BLaER1 treated with 17β-estradiol and CSF1 and Interleukin-3, amounts not matched to agents 10 nM and 100 nM (cell line): ENCODE results near the gene MSLN.
"Not testable (repeated sequence)": the region's sequence is repeated elsewhere in the genome, so short reads cannot be mapped to it uniquely, and the experiment has no call there.

Experiments
- H3K27ac ChIP-seq, 11 experiments: shearing (Covaris generic); formaldehyde crosslinking; 2 replicates each; pipeline ENCODE4 v1.8.1; 2022
- H3K27me3 ChIP-seq, 11 experiments: shearing (Covaris generic); formaldehyde crosslinking; 2 replicates each; pipeline ENCODE4 v1.8.1; 2022
- H3K36me3 ChIP-seq, 11 experiments: shearing (Covaris generic); formaldehyde crosslinking; 2 replicates each; pipeline ENCODE4 v1.8.1; 2022
- H3K4me1 ChIP-seq, 10 experiments: shearing (Covaris generic); formaldehyde crosslinking; 2 replicates each; pipeline ENCODE4 v1.8.1; 2022
- H3K4me2 ChIP-seq, 11 experiments: shearing (Covaris generic); formaldehyde crosslinking; 2 replicates each; pipeline ENCODE4 v1.8.1; 2022
- H3K4me3 ChIP-seq, 10 experiments: shearing (Covaris generic); formaldehyde crosslinking; 2 replicates each; pipeline ENCODE4 v1.8.1; 2022
- H3K9ac ChIP-seq, 11 experiments: shearing (Covaris generic); formaldehyde crosslinking; 2 replicates each; pipeline ENCODE4 v1.8.1; 2022
- H3K9me3 ChIP-seq, 11 experiments: shearing (Covaris generic); formaldehyde crosslinking; replicated peaks in 1 of 11; 2 replicates each; pipeline ENCODE4 v1.8.1; 2022
- H4K20me1 ChIP-seq, 11 experiments: shearing (Covaris generic); formaldehyde crosslinking; 2 replicates each; pipeline ENCODE4 v1.8.1; 2022
- Cebpa-rat ChIP-seq, 11 experiments: shearing (Covaris generic); IDR thresholded peaks; 2 replicates each; pipeline ENCODE4 v1.8.1; 2022

Gene MSLN

DNA sequence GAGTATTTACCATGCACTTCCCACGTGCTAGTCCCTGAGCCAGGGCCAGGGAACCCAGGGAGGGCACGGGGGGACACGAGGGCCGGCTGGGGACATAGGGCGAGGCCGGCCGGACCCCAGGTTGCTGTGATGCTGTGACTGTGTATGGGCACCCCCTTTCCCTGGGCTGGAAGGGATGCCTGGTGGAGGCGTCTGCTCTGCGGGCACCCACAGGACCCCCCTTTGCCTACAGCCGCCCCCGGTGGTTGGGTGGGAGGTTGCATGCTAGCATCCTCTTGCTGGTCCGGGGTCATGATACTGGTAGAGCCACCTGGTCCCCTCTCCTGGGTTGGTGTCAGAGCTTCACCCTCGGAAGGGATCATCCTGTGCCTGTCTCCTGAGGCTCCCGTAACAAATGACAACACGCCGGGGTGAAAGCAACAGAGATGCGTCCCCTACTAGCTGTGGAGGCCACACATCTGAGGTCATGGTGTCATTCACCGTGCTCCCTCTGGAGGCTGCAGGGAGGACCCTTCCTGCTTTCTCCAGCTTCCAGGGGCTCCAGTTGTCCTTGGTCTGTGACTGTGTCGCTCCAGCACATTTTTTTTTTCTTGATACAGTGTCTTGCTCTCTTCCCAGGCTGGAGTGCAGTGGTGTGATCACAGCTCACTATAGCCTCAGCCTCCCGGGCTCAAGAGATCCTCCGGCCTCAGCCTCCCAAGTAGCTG, 16.6 kb upstream of the MSLN start:
- Histone ChIP-seq H4K20me1 (peaks cover 0 to 6% (median 0%) of the 10 kb centered on the region in 11 experiments; a peak in 2 of 22 replicates), H3K4me3 (no peak overlapping the region), H3K4me1 (peaks cover 12 to 30% (median 22%) of the 10 kb centered on the region in 10 experiments), H3K36me3 (0 out of 22 replicates have a peak, but pooled peaks cover 0 to 5% (median 0%) of the 10 kb centered on the region in 11 experiments), H3K9me3 (no peaks in the 10 kb centered on the region), H3K27me3 (no peaks in the 10 kb centered on the region), H3K4me2 (no peak overlapping the region), H3K27ac (no peak overlapping the region), H3K9ac (no peak overlapping the region)
- TF ChIP-seq Cebpa-rat (IDR thresholded peaks at IDR 0.05): no peak

DNA sequence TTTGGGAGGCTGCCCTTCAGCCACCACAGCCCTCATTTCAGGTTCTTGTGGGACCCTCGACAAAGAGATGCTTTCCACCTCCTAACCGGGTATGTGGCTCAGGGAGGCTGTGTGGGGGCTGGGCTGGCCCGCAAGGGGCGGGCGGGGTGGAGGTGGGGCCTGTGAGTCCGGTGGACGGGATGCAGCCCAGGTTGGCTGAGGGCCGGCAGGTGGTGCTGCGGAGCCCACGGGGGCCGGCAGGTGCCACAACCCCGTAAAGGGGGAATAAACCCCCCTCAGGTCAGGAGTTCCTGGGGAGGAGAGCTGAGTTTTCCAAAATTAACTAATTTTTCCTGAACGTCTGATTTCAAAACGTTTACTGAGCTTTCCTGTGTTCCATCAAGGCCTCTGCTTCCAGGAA, 14.8 kb upstream of the MSLN start:
- no peak overlapping the region for H3K4me3 ChIP-seq
- H3K4me2 ChIP-seq: no peak overlapping the region
- peaks cover 0 to 15% (median 7%) of the 10 kb centered on the region in 10 experiments; a peak in 16 of 20 replicates for H3K4me1 ChIP-seq
- H3K9ac ChIP-seq: no peak overlapping the region
- no peak overlapping the region for H3K27ac ChIP-seq
- no peaks in the 10 kb centered on the region for H3K36me3 ChIP-seq
- H4K20me1 ChIP-seq: no peaks in the 10 kb centered on the region
- no peaks in the 10 kb centered on the region for H3K27me3 ChIP-seq
- no peak for TF ChIP-seq Cebpa-rat (IDR thresholded peaks at IDR 0.05)
- no peaks in the 10 kb centered on the region for H3K9me3 ChIP-seq

DNA sequence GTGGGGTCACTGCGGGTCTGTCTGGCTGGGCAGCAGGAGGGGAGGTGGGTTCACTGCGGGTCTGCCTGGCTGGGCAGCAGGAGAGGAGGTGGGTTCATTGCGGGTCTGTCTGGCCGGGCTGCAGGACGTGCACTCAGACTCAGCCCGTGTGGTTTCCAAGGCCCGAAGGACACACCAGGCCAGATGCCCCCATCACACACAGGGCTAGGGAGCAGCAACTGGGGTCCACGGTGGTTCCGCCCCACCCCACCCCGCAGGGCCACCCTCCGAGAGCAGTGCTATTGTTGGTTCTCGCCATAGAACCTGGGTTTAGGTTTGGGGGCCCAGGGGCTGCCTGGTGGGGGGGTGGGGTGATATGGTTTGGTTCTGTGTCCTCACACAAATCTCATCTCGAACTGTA, 13.9 kb upstream of the MSLN start:
- Histone ChIP-seq H3K9ac (no peak overlapping the region), H3K4me1 (peaks cover 0 to 10% (median 2%) of the 10 kb centered on the region in 10 experiments; a peak in 9 of 20 replicates), H3K4me3 (no peak overlapping the region), H3K27ac (no peak overlapping the region), H3K4me2 (no peak overlapping the region), H3K36me3 (no peaks in the 10 kb centered on the region), H4K20me1 (no peaks in the 10 kb centered on the region), H3K27me3 (no peaks in the 10 kb centered on the region), H3K9me3 (no peaks in the 10 kb centered on the region)
- TF ChIP-seq Cebpa-rat (IDR thresholded peaks at IDR 0.05): no peak

DNA sequence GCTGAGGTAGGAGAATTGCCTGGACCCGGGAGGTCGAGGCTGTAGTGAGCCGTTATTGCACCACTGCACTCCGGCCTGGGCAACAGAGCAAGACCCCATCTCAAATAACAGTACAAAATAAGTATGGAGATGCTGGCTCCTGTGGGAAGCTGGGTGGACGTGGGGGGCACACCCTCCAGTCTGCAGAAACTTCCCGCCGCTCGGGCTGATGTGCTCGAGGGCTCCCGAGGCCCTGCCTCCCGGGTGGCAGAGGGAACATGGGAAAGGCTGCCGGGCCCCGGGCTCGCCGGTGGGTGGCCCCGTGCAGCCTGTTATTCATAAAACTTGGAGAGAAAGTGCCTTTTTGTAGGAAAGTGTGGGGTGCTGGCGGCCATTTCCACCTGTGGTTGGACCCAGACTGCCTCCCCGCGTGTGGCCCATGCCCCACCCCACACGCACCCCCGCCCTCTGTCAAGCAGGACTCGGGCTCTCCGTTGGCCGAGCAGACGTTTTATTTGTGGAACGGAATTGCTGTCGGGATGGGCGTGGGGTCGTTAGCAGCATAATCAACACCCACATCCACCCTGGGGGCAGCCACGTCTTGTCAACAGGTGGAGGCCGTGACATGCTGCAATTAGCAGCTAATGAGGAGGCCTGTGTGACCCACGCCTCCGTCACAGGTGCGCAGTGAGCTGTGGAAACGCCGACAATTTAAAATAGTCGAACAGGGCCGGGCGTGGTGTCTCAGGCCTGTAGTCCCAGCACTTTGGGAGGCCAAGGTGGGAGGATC, 12.4 kb upstream of the MSLN start:
- no peak overlapping the region for H3K4me3 ChIP-seq
- no peaks in the 10 kb centered on the region for H3K36me3 ChIP-seq
- peaks cover 0 to 15% (median 0%) of the 10 kb centered on the region in 10 experiments; a peak in 8 of 20 replicates for H3K4me1 ChIP-seq
- no peak overlapping the region for H3K4me2 ChIP-seq
- no peak overlapping the region for H3K9ac ChIP-seq
- no peak for TF ChIP-seq Cebpa-rat (IDR thresholded peaks at IDR 0.05)
- no peaks in the 10 kb centered on the region for H3K9me3 ChIP-seq
- H4K20me1 ChIP-seq: no peaks in the 10 kb centered on the region
- no peak overlapping the region for H3K27ac ChIP-seq
- H3K27me3 ChIP-seq: no peaks in the 10 kb centered on the region

DNA sequence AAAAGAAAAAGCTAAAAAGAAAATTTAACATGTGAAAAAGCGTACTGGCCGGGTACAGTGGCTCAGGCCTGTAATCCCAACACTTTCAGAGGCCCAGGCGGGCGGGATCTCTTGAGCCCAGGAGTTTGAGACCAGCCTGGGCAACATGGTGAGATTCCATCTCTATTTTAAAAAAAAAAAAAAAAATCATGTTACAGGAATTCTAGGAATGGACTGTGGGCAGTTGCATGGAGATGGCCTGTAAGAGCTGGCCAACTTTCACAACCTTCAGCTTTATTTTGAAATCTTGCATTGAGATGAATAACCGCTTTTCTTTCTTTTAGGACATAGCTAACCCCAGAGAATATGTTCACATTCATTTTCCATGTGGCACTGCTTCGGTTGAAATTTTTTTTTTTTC, 11.5 kb upstream of the MSLN start:
- H3K27me3 ChIP-seq: no peaks in the 10 kb centered on the region
- H3K4me1 ChIP-seq: peaks cover 0 to 24% (median 3%) of the 10 kb centered on the region in 10 experiments; a peak in 10 of 20 replicates
- H4K20me1 ChIP-seq: no peaks in the 10 kb centered on the region
- H3K9me3 ChIP-seq: no peaks in the 10 kb centered on the region
- H3K4me2 ChIP-seq: no peak overlapping the region
- no peak for TF ChIP-seq Cebpa-rat (IDR thresholded peaks at IDR 0.05)
- H3K4me3 ChIP-seq: no peak overlapping the region
- H3K9ac ChIP-seq: no peak overlapping the region
- H3K27ac ChIP-seq: no peak overlapping the region
- no peaks in the 10 kb centered on the region for H3K36me3 ChIP-seq

DNA sequence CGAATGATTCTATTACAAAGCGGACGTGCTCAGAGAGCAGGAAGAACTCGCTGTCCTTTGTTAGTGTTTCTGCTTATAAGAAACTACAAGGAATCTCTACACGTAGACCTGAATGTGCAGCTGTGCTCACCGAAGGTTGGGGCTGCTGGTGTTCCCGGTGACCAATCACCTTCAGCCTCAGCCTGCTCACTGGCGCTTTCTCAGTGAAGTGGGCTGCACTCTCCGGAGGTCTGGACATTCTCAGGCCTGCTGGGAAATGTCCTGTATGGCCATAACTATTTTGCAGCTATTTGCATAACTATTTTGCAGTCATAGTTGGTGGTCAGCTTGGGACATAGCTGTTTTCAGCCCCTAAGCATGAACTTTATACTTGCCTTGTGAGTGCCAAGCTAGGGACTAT, 10.0 kb upstream of the MSLN start:
- H3K27ac ChIP-seq: no peak overlapping the region
- peaks cover 6 to 39% (median 13%) of the 10 kb centered on the region in 10 experiments; a peak in 17 of 20 replicates for H3K4me1 ChIP-seq
- no peaks in the 10 kb centered on the region for H3K27me3 ChIP-seq
- no peaks in the 10 kb centered on the region for H3K9me3 ChIP-seq
- TF ChIP-seq Cebpa-rat (IDR thresholded peaks at IDR 0.05): no peak
- no peak overlapping the region for H3K4me2 ChIP-seq
- no peak overlapping the region for H3K4me3 ChIP-seq
- no peaks in the 10 kb centered on the region for H3K36me3 ChIP-seq
- H4K20me1 ChIP-seq: no peaks in the 10 kb centered on the region
- H3K9ac ChIP-seq: no peak overlapping the region

DNA sequence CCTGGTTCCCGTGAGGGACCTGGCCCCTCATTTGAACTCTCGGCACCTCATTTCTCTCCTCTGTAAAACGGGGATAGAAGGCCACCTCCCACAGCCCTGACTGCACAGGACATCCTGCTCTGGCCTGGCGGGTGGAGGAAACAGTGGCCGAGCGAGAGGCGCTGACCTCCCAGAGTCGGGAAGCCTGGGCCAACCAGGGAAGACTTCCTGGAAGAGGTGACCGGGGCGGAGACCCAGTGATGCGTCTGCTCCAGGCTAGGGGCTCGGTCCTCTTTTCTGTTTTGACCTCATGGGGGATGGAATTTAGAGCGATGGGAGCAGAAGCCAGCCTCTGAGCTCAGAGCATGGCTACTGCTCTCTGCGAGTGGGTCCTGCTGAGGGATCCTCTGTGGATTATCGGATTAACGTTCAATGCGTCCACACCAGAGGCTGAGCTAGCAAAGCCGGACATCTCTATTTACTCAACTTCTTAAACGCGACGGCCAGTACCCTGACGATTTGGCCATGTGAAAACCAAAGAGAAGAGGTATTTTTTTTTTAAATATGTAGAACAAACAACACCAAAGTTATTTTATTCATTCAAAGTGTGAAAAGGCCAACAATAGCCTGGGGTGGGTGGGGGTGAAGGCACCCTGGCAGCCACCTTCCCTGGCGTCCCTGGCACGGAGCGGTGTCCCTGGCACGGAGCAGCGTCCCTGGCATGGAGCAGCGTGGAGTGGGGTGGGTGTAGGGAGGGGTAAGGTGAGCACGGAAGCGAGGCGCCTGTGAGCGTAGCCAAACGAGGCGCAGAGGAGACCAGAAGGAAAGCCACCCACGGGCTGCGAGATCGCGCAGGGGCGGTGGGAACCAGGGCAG, 9.2 kb upstream of the MSLN start:
- Histone ChIP-seq H3K4me2 (peak overlapping the region in 2 of 11 experiments; percentile 37 to 48; a peak in 3 of 22 replicates), H4K20me1 (no peaks in the 10 kb centered on the region), H3K9ac (no peak overlapping the region; a peak in 1 of 22 replicates), H3K4me3 (no peak overlapping the region), H3K9me3 (peaks cover 0 to 3% (median 0%) of the 10 kb centered on the region in 11 experiments; a peak in 2 of 22 replicates), H3K27ac (no peak overlapping the region), H3K4me1 (peaks cover 7 to 44% (median 14%) of the 10 kb centered on the region in 10 experiments; a peak in 18 of 20 replicates), H3K27me3 (no peaks in the 10 kb centered on the region), H3K36me3 (no peaks in the 10 kb centered on the region)
- TF ChIP-seq Cebpa-rat (IDR thresholded peaks at IDR 0.05): no peak

DNA sequence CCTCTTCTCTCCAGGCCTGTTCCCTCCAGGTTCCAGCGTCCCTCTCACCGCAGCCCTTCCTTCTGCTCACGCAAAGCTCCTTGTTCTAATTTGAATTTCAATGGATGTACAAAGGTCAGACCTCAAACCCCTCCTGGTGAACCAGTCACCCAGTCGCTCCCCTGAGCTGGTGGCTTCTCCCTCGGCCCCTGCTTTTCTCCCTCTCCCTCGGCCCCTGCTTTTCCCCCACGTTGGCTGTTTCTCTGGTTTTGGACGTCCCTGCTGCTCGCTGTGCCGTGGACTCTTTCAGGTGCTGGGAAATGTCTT, 8.6 kb upstream of the MSLN start:
- H3K9ac ChIP-seq: peak overlapping the region in 1 of 11 experiments; percentile 15; a peak in 2 of 22 replicates
- peaks cover 12 to 50% (median 20%) of the 10 kb centered on the region in 10 experiments for H3K4me1 ChIP-seq
- H3K9me3 ChIP-seq: peaks cover 0 to 5% (median 0%) of the 10 kb centered on the region in 11 experiments; a peak in 2 of 22 replicates
- H3K36me3 ChIP-seq: no peaks in the 10 kb centered on the region
- H3K27ac ChIP-seq: no peak overlapping the region; a peak in 1 of 22 replicates
- H3K4me2 ChIP-seq: peak overlapping the region in 3 of 11 experiments; percentile 15 to 48 (median 37); a peak in 5 of 22 replicates
- no peak overlapping the region for H3K4me3 ChIP-seq
- no peak for TF ChIP-seq Cebpa-rat (IDR thresholded peaks at IDR 0.05)
- H4K20me1 ChIP-seq: no peaks in the 10 kb centered on the region
- no peaks in the 10 kb centered on the region for H3K27me3 ChIP-seq

DNA sequence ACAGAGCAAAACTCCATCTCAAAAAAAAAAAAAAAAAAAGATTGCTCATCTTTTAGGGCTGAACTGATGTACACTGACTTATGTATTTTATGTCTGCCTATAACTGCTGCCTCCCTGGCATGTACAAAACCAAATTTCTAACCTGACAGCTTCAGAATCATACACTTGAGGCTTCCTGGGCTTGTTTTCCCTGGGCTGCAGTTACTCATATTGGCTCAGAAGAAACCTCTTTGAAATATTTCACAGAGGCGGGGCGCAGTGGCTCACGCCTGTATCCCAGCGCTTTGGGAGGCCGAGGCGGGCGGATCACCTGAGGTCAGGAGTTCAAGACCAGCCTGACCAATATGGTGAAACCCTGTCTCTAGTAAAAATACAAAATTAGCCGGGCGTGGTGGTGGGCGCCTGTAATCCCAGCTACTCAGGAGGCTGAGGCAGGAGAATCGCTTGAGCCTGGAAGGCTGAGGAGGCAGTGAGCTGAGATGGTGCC, 6.4 kb upstream of the MSLN start:
- peak overlapping the region in 3 of 11 experiments; percentile 49 to 67 (median 58); a peak in 7 of 22 replicates for H3K27ac ChIP-seq
- peak overlapping the region in 2 of 11 experiments; percentile 32 to 35; a peak in 3 of 22 replicates for H3K9ac ChIP-seq
- H3K4me1 ChIP-seq: peaks cover 25 to 64% (median 33%) of the 10 kb centered on the region in 10 experiments
- H3K4me3 ChIP-seq, H3K27me3 ChIP-seq, H3K36me3 ChIP-seq, H3K9me3 ChIP-seq, H4K20me1 ChIP-seq: not testable (repeated sequence)
- H3K4me2 ChIP-seq: peak overlapping the region in 8 of 11 experiments; percentile 12 to 84 (median 80); a peak in 14 of 22 replicates
